Activated CD4-positive, CD25-positive, alpha-beta regulatory T cell treated with anti-CD3 and anti-CD28 coated beads, Interleukin-2, amount 50 U/mL, for 24 hours (primary cell): ENCODE data around the gene PDE6D.
A peak's percentile ranks its signal among the peaks of the same experiment; 100 is the strongest.
"Not testable (repeated sequence)": the region's sequence is repeated elsewhere in the genome, so short reads cannot be mapped to it uniquely, and the experiment has no call there.

Experiments used
- ATAC-seq, 2 donors: fragments of 150-1000 bp; cut with Tn5 transposase; one replicate each; pipeline ENCODE4 v1.10.0; 2021; ENCODE audit warnings: mild to moderate bottlenecking in 1 of 2, moderate library complexity in 1 of 2

The PDE6D gene

DNA sequence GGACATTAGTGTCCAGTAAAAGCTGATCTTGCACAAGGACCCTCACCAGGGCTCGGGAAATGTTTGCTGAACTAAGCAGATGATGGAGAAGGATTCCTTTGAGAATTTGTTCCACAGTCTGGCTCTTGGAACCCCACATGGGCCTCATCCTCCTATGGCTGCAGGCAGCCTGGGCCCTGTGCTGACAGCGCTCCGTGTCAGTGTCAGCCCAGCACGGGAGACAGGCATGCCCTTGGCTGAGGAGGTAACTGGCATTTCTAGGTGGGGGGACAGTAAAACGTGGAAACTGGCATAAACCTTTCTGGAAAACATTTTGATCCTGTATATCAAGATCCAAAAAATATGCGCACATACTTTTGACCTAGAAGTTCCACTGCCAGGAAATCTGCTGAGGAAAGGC, 62.3 kb downstream of the PDE6D start:
- no peak for ATAC-seq

DNA sequence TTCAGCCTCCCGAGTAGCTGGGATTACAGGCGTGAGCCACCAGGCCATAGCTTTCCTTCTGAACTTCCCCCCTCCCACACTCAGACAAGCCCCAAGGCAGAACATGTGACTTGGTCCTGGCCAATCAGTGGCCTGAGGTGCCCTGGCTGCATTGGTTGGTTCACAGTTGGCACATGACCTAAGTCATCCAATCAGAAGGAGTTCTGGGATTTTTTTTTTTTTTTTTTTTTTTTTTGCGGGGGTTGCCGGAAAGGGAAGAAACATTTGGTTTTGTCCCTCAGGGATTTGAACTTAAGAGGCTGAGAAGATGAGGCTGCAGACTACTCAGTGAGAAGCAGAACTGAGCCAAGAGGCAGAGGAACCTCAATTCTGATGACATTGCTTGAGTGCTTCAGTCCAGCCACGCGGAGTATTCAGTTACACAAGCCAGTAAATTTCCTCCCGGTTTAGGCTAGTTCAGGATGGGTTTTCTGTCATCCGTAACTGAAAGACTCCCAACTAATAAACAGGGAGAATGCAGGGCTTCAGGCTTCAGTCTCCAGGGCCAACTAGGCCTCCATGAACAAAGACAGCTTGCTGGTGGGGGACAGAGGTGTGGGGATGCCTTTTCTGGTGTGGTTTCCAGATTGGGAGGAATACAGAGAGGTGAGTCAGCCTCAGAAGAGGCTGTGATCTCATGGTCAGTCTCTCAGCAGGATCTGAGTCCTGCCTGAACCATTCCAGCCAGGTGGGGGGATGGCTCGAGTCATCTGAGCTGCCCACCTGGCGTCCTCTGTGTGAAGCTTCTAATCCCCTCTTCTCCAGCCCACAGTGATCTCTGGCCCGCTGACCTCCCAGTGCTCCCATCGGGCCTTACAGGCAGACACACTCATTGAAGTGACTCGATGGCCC, 63.6 kb downstream of the PDE6D start:
- ATAC-seq = peak in 1 of 2 donors; percentile 15

- ATAC-seq = no peak
Measured at GRCh38 chr2:231716666-231717280, 64.3 kb downstream of the PDE6D start.

GRCh38 chr2:231715988-231716616, 65.0 kb downstream of the PDE6D start:
- no peak for ATAC-seq

GRCh38 chr2:231715499-231715837, 65.6 kb downstream of the PDE6D start:
- no peak for ATAC-seq

DNA sequence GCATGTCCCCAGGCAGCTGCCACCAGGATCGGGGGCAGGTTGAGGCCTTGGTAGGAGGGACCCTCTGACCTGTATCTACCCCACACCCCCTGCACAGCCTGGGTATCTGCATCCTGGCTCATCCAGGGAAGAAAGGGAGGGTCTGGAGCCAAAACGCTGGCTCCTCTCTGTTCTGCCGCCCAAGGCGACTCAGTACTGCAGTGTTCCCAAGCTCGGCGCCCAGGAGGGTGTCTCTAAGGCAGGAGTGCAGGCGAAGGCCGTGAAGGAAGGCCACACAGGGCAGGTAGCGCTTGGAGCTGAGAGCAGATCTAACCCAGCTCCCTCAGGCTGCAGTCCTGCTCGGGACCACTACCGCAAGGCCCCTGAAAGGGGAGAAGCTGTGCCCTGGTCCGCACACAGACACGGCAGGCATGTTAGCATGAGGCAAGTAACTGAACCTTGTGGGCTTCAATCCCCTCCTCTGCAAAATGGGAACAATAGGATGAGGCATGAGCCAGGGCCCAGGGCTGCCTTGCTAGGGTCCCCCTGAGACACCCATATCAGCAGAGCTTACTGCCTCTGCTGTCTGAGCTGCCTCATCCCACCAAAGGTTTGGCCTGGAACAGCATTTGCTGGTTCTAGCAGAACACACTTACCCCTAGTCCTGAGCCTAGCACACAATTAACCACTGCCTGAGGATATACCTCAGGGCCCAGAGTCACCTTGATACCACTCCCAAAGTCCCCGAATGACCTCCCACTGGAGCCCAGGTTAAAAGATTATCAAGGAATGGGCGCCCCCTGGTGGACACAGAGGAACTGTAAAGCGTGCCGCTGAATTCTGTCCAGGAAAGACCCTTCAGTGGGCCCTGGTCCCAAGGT, 66.2 kb downstream of the PDE6D start:
- peak; percentile 8 to 15 for ATAC-seq

- ATAC-seq = peak; percentile 36 to 39
Measured at GRCh38 chr2:231713730-231714638, 67.1 kb downstream of the PDE6D start.

DNA sequence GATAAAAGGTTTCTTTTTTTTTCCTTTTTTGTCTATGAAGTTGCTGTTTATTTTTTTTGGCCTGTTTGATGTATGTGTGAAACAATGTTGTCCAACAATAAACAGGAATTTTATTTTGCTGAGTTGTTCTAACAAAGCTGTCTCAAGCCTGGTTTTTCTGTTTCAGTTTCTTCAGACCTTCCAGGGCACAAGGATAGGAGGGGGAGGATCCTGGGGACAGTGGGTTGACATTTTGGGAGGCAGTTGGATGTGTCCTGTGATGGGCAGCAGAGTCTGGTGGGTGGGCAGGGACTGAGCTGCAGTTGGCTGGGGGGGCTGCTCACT, 67.7 kb downstream of the PDE6D start:
- not testable (repeated sequence) for ATAC-seq

DNA sequence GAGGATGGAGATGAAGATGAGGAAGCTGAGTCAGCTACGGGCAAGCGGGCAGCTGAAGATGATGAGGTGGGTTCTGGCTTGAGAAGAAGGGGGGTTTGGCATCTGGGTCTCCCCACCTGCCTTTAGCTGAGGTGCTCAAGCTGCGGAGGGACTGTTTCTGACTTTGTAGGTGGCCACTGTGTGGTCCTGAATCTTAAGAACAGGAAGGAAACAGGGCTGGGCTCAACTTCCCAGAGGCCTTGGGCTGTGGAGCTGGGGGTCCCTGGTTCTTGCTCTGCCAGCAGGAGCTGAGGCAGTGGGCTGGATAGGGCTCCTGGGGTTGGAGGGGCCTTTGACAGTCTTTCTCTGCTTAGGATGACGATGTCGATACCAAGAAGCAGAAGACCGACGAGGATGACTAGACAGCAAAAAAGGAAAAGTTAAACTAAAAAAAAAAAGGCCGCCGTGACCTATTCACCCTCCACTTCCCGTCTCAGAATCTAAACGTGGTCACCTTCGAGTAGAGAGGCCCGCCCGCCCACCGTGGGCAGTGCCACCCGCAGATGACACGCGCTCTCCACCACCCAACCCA, 68.5 kb downstream of the PDE6D start:
- not testable (repeated sequence) for ATAC-seq

DNA sequence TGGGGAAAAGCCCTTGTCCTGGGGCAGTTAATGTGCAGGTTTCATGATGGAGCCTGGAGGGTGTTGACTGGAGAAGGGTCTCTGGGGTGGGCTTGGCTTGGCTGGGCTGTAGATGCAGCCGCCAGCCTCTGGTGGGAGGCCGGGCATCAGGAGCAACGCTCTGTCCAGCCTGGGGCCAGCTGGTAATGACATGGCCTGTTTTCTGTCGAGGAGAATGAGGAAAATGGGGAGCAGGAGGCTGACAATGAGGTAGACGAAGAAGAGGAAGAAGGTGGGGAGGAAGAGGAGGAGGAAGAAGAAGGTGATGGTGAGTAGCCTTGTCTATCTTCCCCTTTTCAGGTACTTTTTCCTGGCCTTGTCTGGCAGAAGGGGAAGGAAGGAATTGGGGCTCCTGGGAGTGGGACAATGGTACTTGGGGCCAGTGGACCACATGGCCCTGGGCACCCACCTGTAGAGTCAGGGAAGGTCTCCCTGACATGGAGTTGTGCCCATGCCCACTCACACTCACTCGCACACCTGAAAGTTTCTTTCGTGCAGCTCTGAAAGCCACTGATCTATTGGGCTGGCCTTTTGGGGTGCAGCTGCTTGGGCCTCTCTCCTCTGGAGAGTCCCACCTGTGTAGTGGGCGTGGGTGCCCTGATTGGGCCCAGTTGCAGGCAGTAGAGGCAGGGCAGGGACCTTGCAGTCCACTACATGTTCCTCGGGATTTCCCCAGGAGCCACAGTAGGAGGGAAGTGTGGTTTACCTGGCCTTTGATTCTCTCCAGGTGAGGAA, 69.2 kb downstream of the PDE6D start:
- ATAC-seq = no peak

DNA sequence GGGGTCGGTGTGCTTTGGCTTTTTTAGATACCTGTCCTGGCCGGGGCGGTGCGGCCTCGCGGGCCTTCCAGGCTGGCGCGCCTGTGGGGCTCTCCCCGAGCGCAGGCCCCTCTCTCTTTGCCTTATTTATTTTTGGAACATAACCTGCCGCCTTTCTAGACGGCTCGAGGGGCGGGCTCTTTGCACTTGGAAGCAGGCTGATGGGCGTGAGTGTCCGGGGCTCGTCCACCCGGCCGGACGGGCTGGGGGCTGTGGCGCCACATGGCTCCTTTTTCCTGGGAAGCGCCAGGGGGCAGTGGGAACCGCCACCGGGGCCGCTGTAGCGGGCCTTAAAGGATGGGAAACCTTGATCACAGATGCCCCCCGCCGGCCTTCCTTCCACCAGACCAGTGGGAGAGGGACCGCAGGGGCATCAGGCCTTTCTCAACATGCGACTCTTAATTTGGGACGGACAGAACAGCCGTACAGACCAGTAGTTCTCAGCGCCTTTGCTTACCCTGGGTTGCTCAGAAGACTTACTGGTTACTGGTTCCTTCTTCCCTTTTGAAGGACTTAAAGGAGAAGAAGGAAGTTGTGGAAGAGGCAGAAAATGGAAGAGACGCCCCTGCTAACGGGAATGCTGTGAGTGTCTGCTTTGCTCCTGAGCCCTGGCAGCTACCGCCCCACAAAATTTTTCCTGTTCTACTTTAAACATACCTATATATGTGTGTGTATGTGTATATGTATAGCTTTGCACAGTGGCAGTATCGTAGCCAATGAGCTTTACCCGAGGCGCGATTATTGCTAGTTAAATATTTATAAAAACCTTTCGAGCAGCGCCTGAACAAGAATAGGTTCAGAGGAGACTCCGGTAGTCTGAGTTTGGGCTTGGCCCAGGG, 70.0 kb downstream of the PDE6D start:
- no peak for ATAC-seq

GRCh38 chr2:231709981-231710798, 70.9 kb downstream of the PDE6D start:
- peak; percentile 18 to 24 for ATAC-seq

- no peak for ATAC-seq
Measured at GRCh38 chr2:231709636-231709980, 71.5 kb downstream of the PDE6D start.

DNA sequence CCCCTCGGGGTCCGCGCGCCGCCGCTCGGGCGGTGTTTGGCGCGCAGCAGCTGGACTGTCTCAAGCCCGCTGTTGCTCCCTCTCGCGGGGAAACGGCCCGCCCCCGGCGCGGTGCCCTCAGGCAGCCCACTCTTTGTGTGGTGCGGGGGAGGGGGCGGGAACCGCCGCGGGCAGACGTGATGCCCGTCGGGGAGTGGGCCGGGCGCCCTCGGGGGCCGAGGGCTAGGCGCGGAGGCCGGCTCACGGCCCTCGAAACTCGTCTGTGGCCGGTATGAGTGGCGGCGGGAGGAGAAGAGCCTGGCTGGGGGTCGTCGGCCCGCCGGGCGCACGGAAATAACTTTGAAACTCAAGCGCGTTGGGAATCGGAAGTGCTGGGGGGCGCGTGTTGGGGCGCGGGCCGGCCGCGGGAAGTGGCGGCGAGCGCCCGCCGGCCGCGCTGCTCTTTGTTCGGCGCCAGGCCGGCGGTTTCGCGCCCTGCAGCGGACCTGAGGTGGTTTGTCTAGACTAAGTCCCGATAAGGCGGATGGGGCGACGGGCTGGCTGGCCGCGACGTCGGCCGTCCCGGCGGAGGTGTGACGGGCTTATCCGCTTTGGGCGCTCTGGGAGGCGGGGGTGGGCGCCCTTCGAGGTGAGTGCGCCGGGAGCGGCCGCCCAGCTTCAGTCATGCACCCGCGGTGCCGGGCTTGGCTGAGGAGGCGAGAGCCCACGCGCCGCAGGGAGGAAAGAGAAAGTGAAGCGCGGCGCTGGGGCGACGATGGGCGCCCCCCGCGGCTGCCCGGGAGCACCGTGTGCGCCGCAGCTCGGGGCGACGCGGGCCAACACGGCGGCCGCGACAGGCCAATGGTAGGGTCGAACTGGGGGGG, 72.1 kb downstream of the PDE6D start:
- ATAC-seq = no peak

- peak; percentile 76 for ATAC-seq
Measured at GRCh38 chr2:231707927-231708772, 72.9 kb downstream of the PDE6D start, which contains the start of gene PTMA. Gene PTMA (plus strand): TSS chr2:231708525. CDS start chr2:231708707, 182 bp downstream.

GRCh38 chr2:231707625-231707926, 73.5 kb downstream of the PDE6D start:
- ATAC-seq = peak in 1 of 2 donors; percentile 2
